K562 (cell line): ENCODE measurements around the gene GOLPH3L. TPM values are rescaled to one million over a fixed set of nuclear protein-coding genes. Genes with fewer than 3 reads are reported as not detected.

ENCODE experiments used
- ATF4 ChIP-seq: fragments of 450-650 bp; formaldehyde crosslinking; IDR thresholded peaks from 2 replicates; pipeline ENCODE4 v1.4.0; 2022; ENCODE audit warnings: mild to moderate bottlenecking, moderate library complexity
- CBFB ChIP-seq: sonication (generic); formaldehyde crosslinking; IDR thresholded peaks from 2 replicates; pipeline ENCODE4 v1.4.0; 2020; ENCODE audit warnings: mild to moderate bottlenecking, missing genetic modification reagents
- CXXC5 ChIP-seq: fragments of 250-450 bp; sonication (Bioruptor Pico); IDR thresholded peaks from 2 replicates; pipeline ENCODE4 v1.8.0; 2022; ENCODE audit warnings: inconsistent platforms, mild to moderate bottlenecking, moderate library complexity
- ELF2 ChIP-seq: fragments of 250-450 bp; sonication (Bioruptor Pico); IDR thresholded peaks from 2 replicates; pipeline ENCODE4 v1.5.0; 2021; ENCODE audit warnings: mild to moderate bottlenecking
- FOXA3 ChIP-seq, 2 experiments: fragments of 450-650 bp in 1 of 2; sonication (generic) in 1 of 2; formaldehyde crosslinking; IDR thresholded peaks in 1 of 2; conservative IDR thresholded peaks in 1 of 2; 2 replicates each; pipeline versions ENCODE4 v1.4.0 to v1.8.0; 2020 to 2022; ENCODE audit warnings: mild to moderate bottlenecking in 2 of 2, missing genetic modification reagents in 1 of 2
- NELFE ChIP-seq: IDR thresholded peaks from 2 replicates; pipeline ENCODE4 v1.6.1; 2011; ENCODE audit warnings: mild to moderate bottlenecking; ENCODE audit not compliant: insufficient read depth, insufficient read length
- NFYB ChIP-seq: IDR thresholded peaks from 2 replicates; pipeline ENCODE4 v1.6.1; 2011; ENCODE audit warnings: mild to moderate bottlenecking, moderate library complexity; ENCODE audit not compliant: insufficient read length; ENCODE audit errors: extremely low read depth
- PCBP1 ChIP-seq: fragments of 200-400 bp; formaldehyde crosslinking; IDR thresholded peaks from 2 replicates; pipeline ENCODE4 v1.6.1; 2018; ENCODE audit warnings: mild to moderate bottlenecking, low read depth, low read length; ENCODE audit not compliant: poor library complexity, severe bottlenecking
- PURB ChIP-seq: sonication (generic); formaldehyde crosslinking; IDR thresholded peaks from 2 replicates; pipeline ENCODE4 v1.9.0; 2021; ENCODE audit warnings: low read depth, mild to moderate bottlenecking, missing genetic modification reagents
- SAP30 ChIP-seq: fragments of 200-600 bp; sonication (generic); IDR thresholded peaks from 2 replicates; pipeline ENCODE4 v1.6.1; 2012; ENCODE audit warnings: borderline replicate concordance, low read depth, mild to moderate bottlenecking, moderate library complexity, low read length, control low read depth, inconsistent platforms; ENCODE audit not compliant: insufficient read depth, poor library complexity, severe bottlenecking
- SMAD1 ChIP-seq: fragments of 150-350 bp; IDR thresholded peaks from 2 replicates; pipeline ENCODE4 v1.6.1; 2014; ENCODE audit warnings: low read length, low read depth; ENCODE audit not compliant: partially characterized antibody
- SP2 ChIP-seq: IDR thresholded peaks from 2 replicates; pipeline ENCODE4 v1.6.1; 2011; ENCODE audit warnings: mild to moderate bottlenecking, low read depth, low read length, moderate library complexity; ENCODE audit not compliant: poor library complexity, severe bottlenecking; ENCODE audit errors: extremely low read depth
- TAF9B ChIP-seq: fragments of 450-650 bp; IDR thresholded peaks from 2 replicates; pipeline ENCODE4 v1.6.1; 2018; ENCODE audit warnings: mild to moderate bottlenecking; ENCODE audit not compliant: partially characterized antibody
- THRA ChIP-seq: fragments of 450-650 bp; IDR thresholded peaks from 2 replicates; pipeline ENCODE4 v1.6.1; 2017; ENCODE audit warnings: mild to moderate bottlenecking, moderate library complexity
- ZBED1 ChIP-seq: IDR thresholded peaks from 2 replicates; pipeline ENCODE4 v1.6.1; 2014
- ZBTB26 ChIP-seq: fragments of 450-650 bp; formaldehyde crosslinking; IDR thresholded peaks from 2 replicates; pipeline ENCODE4 v1.4.0; 2022; ENCODE audit warnings: missing genetic modification characterization
- ZNF134 ChIP-seq: fragments of 250-450 bp; sonication (Bioruptor Pico); conservative IDR thresholded peaks from 2 replicates; pipeline ENCODE4 v1.4.0; 2020
- ZNF778 ChIP-seq: fragments of 450-650 bp; formaldehyde crosslinking; IDR thresholded peaks from 2 replicates; pipeline ENCODE4 v1.4.0; 2020; ENCODE audit warnings: mild to moderate bottlenecking, moderate library complexity
- ZNF785 ChIP-seq: fragments of 250-450 bp; sonication (Bioruptor Pico); IDR thresholded peaks from 2 replicates; pipeline ENCODE4 v1.4.0; 2020; ENCODE audit warnings: mild to moderate bottlenecking
- polyA plus RNA-seq, 8 experiments: library from polyadenylated mRNA; depleted of rRNA in 4 of 8; stranded (reverse) in 5 of 8; unstranded in 3 of 8; fragments of >200 nt; fragmentation: Nextera tagmentation in 2 of 8; fragmentation: Illumina TruSeq in 1 of 8; extraction: Ambion mirVana in 2 of 8; extraction: Trizol in 1 of 8; gene quantifications; 2 replicates each; pipeline versions ENCODE4 v1.2.1 to v1.2.3, GENCODE V29; 2011 to 2014; ENCODE audit warnings: inconsistent platforms in 1 of 8, missing spikeins in 1 of 8
- total RNA-seq, 7 experiments: library from RNA; depleted of rRNA in 6 of 7; stranded (reverse); fragments of >200 nt in 6 of 7; fragmentation: Illumina TruSeq in 2 of 7; extraction: Trizol in 2 of 7; gene quantifications; 2 replicates each; pipeline versions ENCODE4 v1.2.1 to v1.2.3, GENCODE V29; 2011 to 2021; ENCODE audit warnings: low replicate concordance in 1 of 7
- TF ChIP-seq, protein P1 (sequence below): sonication (generic); formaldehyde crosslinking; IDR thresholded peaks from 2 replicates; pipeline ENCODE4 v1.8.0; 2023; ENCODE audit warnings: mild to moderate bottlenecking, missing genetic modification reagents

The GOLPH3L gene
- total and polyA plus RNA-seq, 9 of the 15 experiments (the other 6 are each of a cell fraction or from before 2014, with no cell fraction given) = 8.1 to 42.1 (median 21.6) TPM

DNA sequence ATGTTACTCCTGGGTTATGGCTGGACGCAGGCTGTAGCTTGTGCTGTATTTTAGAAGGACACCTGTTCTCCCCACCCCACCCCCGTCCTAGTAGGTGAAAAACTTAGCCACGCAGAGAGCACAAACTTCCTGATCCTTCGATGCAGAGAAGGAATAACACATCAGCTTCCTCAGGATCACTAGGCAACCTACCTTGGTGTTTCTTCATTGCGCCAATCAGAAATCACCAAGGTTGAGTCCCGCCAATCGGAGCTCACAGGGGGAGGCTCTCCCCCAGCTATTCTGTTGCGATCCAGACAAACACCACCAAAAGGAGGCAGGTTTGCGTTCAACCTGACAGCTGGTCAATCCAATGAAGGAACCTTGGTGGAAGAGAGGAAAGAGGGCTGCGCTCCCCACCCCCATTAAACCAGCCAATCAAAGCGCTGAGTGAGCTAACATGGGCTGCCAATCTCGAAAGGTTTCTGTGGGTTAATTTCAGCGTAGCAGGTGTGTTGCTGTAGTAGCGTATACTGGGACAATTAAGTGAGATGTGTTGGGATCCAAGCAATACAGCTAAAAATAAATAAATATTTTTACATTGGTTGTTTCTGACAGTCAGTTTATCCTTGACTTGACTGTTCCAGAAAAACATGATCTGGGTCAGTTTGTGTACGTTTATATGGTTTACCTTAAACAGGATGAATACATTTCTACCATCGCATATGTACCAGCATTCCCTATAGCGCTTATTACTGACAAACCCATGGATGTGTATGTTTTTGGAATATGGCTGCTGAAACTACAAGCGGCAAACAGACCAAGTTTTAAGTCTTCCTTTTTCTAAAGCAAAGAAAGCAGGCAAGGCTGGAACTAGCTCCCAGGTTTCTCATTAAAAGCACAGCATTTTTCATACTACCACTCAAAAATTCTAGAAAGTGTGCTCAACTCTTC lies at the start of gene GOLPH3L (continued):
- TF ChIP-seq TAF9B (peak; percentile 39), ZBED1 (no peak), FOXA3 (CRISPR knock-in tag; conservative IDR thresholded peaks at IDR 0.05 in 1 of 2, IDR thresholded peaks at IDR 0.05 in 1 of 2) (no peak), ZNF134 (CRISPR knock-in tag) (no peak), ATF4 (CRISPR knock-in tag) (no peak), ELF2 (no peak; the same call in 1 of the 2 replicates), NELFE (no peak), SP2 (peak; percentile 69), THRA (no peak), NFYB (peak; percentile 98), ZBTB26 (CRISPR knock-in tag) (no peak), SMAD1 (no peak), ZNF785 (CRISPR knock-in tag) (no peak), SAP30 (no peak), ZNF778 (CRISPR knock-in tag) (no peak), CBFB (CRISPR knock-in tag) (no peak), CXXC5 (CRISPR knock-in tag) (no peak; the same call in 1 of the 2 replicates), PCBP1 (no peak), PURB (CRISPR knock-in tag) (no peak)
- TF ChIP-seq, protein P1, sequence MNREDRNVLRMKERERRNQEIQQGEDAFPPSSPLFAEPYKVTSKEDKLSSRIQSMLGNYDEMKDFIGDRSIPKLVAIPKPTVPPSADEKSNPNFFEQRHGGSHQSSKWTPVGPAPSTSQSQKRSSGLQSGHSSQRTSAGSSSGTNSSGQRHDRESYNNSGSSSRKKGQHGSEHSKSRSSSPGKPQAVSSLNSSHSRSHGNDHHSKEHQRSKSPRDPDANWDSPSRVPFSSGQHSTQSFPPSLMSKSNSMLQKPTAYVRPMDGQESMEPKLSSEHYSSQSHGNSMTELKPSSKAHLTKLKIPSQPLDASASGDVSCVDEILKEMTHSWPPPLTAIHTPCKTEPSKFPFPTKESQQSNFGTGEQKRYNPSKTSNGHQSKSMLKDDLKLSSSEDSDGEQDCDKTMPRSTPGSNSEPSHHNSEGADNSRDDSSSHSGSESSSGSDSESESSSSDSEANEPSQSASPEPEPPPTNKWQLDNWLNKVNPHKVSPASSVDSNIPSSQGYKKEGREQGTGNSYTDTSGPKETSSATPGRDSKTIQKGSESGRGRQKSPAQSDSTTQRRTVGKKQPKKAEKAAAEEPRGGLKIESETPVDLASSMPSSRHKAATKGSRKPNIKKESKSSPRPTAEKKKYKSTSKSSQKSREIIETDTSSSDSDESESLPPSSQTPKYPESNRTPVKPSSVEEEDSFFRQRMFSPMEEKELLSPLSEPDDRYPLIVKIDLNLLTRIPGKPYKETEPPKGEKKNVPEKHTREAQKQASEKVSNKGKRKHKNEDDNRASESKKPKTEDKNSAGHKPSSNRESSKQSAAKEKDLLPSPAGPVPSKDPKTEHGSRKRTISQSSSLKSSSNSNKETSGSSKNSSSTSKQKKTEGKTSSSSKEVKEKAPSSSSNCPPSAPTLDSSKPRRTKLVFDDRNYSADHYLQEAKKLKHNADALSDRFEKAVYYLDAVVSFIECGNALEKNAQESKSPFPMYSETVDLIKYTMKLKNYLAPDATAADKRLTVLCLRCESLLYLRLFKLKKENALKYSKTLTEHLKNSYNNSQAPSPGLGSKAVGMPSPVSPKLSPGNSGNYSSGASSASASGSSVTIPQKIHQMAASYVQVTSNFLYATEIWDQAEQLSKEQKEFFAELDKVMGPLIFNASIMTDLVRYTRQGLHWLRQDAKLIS (CRISPR knock-in tag) = no peak
